NCI-H1417 treated with DMSO at 0.1 percent for 48 hours (cell line): ENCODE measurements around the gene GAS7.
"Not testable (repeated sequence)": the region's sequence is repeated elsewhere in the genome, so short reads cannot be mapped to it uniquely, and the experiment has no call there.

Experiments
- DNase-seq: peaks from one replicate; lab custom pipeline; 2025; lab: John Stamatoyannopoulos, UW

Gene GAS7

GRCh38 chr17:10109146-10109545 is 89.3 kb downstream of the GAS7 start:
- no peak for DNase-seq

- no peak for DNase-seq
Measured at GRCh38 chr17:10107316-10108165, 90.9 kb downstream of the GAS7 start.

- DNase-seq: no peak
Measured at GRCh38 chr17:10106067-10106466, 92.3 kb downstream of the GAS7 start.

- DNase-seq: no peak
Measured at GRCh38 chr17:10105513-10106001, 92.8 kb downstream of the GAS7 start.

GRCh38 chr17:10103712-10104111 is 94.7 kb downstream of the GAS7 start:
- no peak for DNase-seq

GRCh38 chr17:10102817-10103216 is 95.6 kb downstream of the GAS7 start:
- no peak for DNase-seq

GRCh38 chr17:10099051-10099571 is 99.3 kb downstream of the GAS7 start:
- DNase-seq: no peak

GRCh38 chr17:10096596-10096995 is 101.8 kb downstream of the GAS7 start:
- no peak for DNase-seq

GRCh38 chr17:10095295-10095694 is 103.1 kb downstream of the GAS7 start:
- not testable (repeated sequence) for DNase-seq

GRCh38 chr17:10094797-10095196 is 103.6 kb downstream of the GAS7 start:
- no peak for DNase-seq

GRCh38 chr17:10092595-10092994 is 105.8 kb downstream of the GAS7 start:
- DNase-seq: no peak

- no peak for DNase-seq
Measured at GRCh38 chr17:10091046-10091445, 107.4 kb downstream of the GAS7 start.

GRCh38 chr17:10089196-10089804 is 109.1 kb downstream of the GAS7 start:
- no peak for DNase-seq

GRCh38 chr17:10088444-10088843 is 110.0 kb downstream of the GAS7 start:
- DNase-seq: no peak

- no peak for DNase-seq
Measured at GRCh38 chr17:10087355-10087754, 111.1 kb downstream of the GAS7 start.

GRCh38 chr17:10083864-10084263 is 114.5 kb downstream of the GAS7 start:
- no peak for DNase-seq

GRCh38 chr17:10082795-10083194 is 115.6 kb downstream of the GAS7 start:
- DNase-seq: no peak

GRCh38 chr17:10081571-10082169 is 116.7 kb downstream of the GAS7 start:
- DNase-seq: no peak

GRCh38 chr17:10077561-10078299 is 120.7 kb downstream of the GAS7 start:
- no peak for DNase-seq

GRCh38 chr17:10075919-10076318 is 122.5 kb downstream of the GAS7 start:
- no peak for DNase-seq

- no peak for DNase-seq
Measured at GRCh38 chr17:10073941-10074340, 124.5 kb downstream of the GAS7 start.
